ENCODE data around the gene CEP350.
A peak's percentile ranks its signal among the peaks of the same experiment; 100 is the strongest.

Gene CEP350

DNA sequence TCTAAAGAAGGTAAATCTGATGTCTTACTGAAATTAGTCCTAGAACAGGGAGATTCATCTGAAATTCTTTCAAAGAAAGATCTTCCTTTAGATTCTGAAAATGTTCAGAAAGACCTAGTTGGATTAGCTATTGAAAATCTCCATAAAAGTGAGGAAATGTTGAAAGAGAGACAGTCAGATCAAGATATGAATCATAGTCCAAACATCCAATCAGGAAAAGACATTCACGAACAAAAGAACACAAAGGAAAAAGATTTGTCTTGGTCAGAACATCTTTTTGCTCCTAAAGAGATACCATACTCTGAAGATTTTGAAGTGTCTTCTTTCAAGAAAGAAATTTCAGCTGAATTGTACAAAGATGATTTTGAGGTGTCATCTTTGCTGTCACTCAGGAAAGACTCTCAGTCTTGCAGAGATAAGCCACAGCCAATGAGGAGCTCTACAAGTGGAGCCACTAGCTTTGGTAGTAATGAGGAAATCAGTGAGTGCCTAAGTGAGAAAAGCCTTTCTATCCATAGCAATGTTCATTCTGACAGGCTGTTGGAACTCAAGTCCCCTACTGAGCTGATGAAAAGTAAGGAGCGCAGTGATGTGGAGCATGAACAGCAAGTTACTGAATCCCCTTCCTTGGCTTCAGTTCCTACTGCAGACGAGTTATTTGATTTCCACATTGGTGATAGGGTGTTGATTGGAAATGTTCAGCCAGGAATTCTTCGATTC, 138.5 kb downstream of the CEP350 start:
- peaks cover 2% of the 10 kb centered on the region for H3K4me1 Mint-ChIP-seq
- no peak for ATAC-seq
- H3K36me3 Mint-ChIP-seq (ENCODE audit: low read depth), result peaks cover 50% of the 10 kb centered on the region
- H3K9me3 Mint-ChIP-seq, result no peaks in the 10 kb centered on the region
- no peak for DNase-seq
- H3K27me3 Mint-ChIP-seq, result no peaks in the 10 kb centered on the region
- peak overlapping the region; percentile 9 for H3K27ac Mint-ChIP-seq
- no peak overlapping the region for H3K4me3 Mint-ChIP-seq

GRCh38 chr1:180094705-180095295, 140.2 kb downstream of the CEP350 start:
- DNase-seq (no peak), ATAC-seq (no peak)
- H3K27me3 Mint-ChIP-seq, result no peaks in the 10 kb centered on the region
- H3K27ac Mint-ChIP-seq, result no peak overlapping the region
- no peak overlapping the region for H3K4me3 Mint-ChIP-seq
- H3K9me3 Mint-ChIP-seq, result no peaks in the 10 kb centered on the region
- H3K4me1 Mint-ChIP-seq, result peaks cover 2% of the 10 kb centered on the region
- H3K36me3 Mint-ChIP-seq (ENCODE audit: low read depth), result peaks cover 41% of the 10 kb centered on the region

DNA sequence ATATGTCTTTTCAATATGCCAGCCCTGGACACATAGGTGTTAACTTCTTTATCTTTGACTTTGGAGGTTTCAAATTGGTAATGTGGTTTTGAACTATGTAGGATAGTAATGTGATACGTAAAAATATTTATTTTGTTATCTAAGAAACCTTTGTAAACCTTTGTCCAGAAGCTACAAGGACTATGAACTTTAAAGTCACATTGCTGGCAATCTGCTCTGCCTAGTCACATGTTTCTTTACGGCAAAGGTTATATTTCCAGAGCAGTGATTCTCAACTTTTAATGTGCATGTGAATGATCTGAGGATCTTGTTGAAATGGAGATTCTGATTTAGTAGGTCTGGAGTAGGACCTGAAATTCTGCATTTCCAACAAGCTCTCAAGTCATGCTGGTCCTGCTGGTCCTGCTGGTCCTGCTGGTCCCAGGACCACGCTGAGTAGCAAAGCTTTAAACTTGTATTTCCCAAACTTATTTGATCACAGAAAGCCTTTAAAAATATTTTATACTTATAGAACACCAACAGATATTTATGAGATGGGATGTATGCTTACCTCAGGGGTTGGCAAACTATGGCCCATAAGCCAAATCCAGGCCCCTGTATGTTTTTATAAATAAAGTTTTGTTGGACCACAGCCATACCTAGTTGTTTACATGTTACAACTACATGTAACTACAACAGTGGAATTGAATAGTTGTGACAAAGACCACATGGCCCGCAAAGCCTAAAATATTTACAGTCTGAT, 142.1 kb downstream of the CEP350 start:
- DNase-seq (no peak), ATAC-seq (no peak)
- Mint-ChIP-seq H3K4me1 (peaks cover 7% of the 10 kb centered on the region), H3K27me3 (no peaks in the 10 kb centered on the region), H3K36me3 (ENCODE audit: low read depth) (peaks cover 41% of the 10 kb centered on the region), H3K27ac (no peak overlapping the region), H3K4me3 (no peak overlapping the region), H3K9me3 (no peaks in the 10 kb centered on the region)

GRCh38 chr1:180097326-180097605, 142.7 kb downstream of the CEP350 start:
- no peaks in the 10 kb centered on the region for H3K27me3 Mint-ChIP-seq

DNA sequence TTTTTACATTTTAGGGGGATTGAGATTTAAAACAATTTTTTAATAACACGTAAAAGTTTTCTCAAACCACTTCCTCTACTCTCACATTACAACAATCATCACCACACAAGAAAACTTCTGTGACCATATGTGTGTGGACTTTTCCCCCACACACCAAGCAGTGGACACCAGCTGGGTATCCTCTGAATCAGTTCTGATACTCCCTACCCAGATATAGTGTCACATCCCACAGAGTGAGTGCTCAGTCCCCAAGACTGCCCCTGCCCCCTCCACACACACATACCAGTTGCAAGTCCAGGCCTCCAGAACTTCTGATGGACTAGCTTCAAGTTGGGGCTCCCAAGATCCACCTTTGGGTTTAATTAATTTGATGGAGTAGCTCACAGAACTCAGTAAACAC, 146.8 kb downstream of the CEP350 start:
- DNase-seq (no peak), ATAC-seq (no peak)
- H3K36me3 Mint-ChIP-seq (ENCODE audit: low read depth), result peaks cover 16% of the 10 kb centered on the region
- H3K4me1 Mint-ChIP-seq, result peaks cover 5% of the 10 kb centered on the region
- no peaks in the 10 kb centered on the region for H3K9me3 Mint-ChIP-seq
- H3K27ac Mint-ChIP-seq, result no peak overlapping the region
- H3K27me3 Mint-ChIP-seq, result no peaks in the 10 kb centered on the region
- H3K4me3 Mint-ChIP-seq, result no peak overlapping the region

More at GRCh38 chr1:180097326-180097605, 142.7 kb downstream of the CEP350 start:
- ATAC-seq, result no peak
- H3K4me3 Mint-ChIP-seq, result no peak overlapping the region
- H3K27ac Mint-ChIP-seq, result no peak overlapping the region
- DNase-seq, result no peak
- H3K4me1 Mint-ChIP-seq, result peaks cover 7% of the 10 kb centered on the region
- no peaks in the 10 kb centered on the region for H3K9me3 Mint-ChIP-seq
- H3K36me3 Mint-ChIP-seq (ENCODE audit: low read depth), result peaks cover 41% of the 10 kb centered on the region

DNA sequence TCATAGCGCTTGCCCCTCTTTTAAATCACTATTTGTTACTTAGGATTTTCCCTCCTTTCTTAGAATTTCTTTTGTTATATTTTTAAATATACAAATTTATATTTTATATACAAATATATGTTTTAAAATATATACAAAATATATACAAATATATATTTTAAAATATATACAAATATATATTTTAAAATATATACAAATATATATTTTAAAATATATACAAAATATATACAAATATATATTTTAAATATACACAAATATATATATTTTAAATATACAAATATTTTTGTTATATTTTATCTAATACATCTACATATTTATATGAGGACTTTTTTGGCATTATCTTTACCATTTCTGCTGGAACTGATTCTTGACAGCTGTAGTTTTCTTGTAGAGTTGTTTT, 149.2 kb downstream of the CEP350 start:
- ATAC-seq, result no peak
- DNase-seq, result no peak
- H3K4me3 Mint-ChIP-seq, result no peak overlapping the region
- peaks cover 23% of the 10 kb centered on the region for H3K36me3 Mint-ChIP-seq (ENCODE audit: low read depth)
- H3K9me3 Mint-ChIP-seq, result no peaks in the 10 kb centered on the region
- H3K27me3 Mint-ChIP-seq, result no peaks in the 10 kb centered on the region
- peaks cover 5% of the 10 kb centered on the region for H3K4me1 Mint-ChIP-seq
- H3K27ac Mint-ChIP-seq, result no peak overlapping the region

GRCh38 chr1:180112091-180112490, 157.5 kb downstream of the CEP350 start:
- H3K4me3 Mint-ChIP-seq, result no peak overlapping the region
- H3K27ac Mint-ChIP-seq, result no peak overlapping the region
- ATAC-seq, result no peak

DNA sequence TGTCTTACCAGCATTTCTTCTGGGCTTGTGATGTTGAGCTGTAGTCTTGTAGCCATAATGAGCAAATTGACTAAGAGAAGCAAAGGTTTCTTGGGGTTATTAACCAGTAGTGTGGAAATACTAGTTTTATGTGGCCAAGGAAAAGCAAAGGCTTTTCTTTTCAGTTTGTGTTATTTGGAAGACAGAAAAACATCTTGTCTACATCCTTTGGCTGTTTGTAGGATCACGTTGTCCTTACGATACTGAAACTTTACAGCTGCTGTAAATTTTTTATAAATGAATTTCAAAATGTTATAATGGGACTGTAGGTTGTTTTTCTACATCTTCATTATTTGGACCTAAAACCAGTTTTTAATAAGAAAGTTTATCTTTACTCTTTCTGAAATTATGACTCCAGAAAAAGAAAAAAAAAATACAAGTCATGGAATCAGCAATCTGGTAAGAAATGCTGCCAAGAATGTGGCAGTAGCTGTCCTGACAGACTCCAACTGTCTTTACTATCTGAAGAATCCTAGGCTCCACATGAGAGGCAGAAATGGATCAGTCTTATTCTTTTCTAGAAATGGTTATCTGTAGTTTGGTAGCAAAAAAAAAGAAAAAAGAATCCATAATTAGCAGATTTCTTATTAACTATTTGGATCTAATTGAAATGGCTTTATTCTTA, 158.5 kb downstream of the CEP350 start:
- H3K4me1 Mint-ChIP-seq, result no peaks in the 10 kb centered on the region
- H3K27ac Mint-ChIP-seq, result no peak overlapping the region
- H3K4me3 Mint-ChIP-seq, result no peak overlapping the region
- no peaks in the 10 kb centered on the region for H3K9me3 Mint-ChIP-seq
- no peaks in the 10 kb centered on the region for H3K27me3 Mint-ChIP-seq
- no peak for DNase-seq
- peaks cover 29% of the 10 kb centered on the region for H3K36me3 Mint-ChIP-seq (ENCODE audit: low read depth)
- ATAC-seq, result no peak

More at GRCh38 chr1:180112091-180112490, 157.5 kb downstream of the CEP350 start:
- no peaks in the 10 kb centered on the region for H3K9me3 Mint-ChIP-seq
- H3K4me1 Mint-ChIP-seq, result no peaks in the 10 kb centered on the region
- no peak for DNase-seq
- peaks cover 32% of the 10 kb centered on the region for H3K36me3 Mint-ChIP-seq (ENCODE audit: low read depth)
- H3K27me3 Mint-ChIP-seq, result no peaks in the 10 kb centered on the region

DNA sequence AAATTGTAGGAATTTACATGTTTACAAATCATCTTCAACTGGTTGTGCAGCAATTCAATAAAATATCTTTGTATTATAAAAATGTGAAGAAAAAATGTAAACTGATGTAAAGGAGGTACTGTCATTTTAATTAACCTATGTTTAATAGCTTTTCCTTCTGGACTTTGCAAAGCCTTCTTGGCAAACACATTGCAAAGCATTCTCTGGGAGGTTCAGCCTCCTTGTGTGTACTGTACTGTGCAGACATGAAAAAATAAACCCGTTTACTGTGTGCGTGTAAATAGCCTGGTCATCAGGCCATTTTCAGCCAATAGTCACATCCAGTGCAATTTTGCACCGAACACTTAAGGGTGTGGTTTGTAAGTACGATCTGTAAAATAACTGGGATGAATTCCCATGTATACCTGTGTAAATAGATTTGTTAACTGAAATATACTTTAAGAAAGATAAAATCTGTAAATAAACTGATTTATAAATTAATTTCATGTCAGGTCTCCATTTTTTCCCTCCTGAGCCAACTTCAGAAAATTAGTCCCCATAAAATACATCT, 159.9 kb downstream of the CEP350 start:
- ATAC-seq (no peak), DNase-seq (no peak)
- H3K4me3 Mint-ChIP-seq, result no peak overlapping the region
- H3K4me1 Mint-ChIP-seq, result no peaks in the 10 kb centered on the region
- no peaks in the 10 kb centered on the region for H3K27me3 Mint-ChIP-seq
- H3K27ac Mint-ChIP-seq, result no peak overlapping the region
- H3K36me3 Mint-ChIP-seq (ENCODE audit: low read depth), result peaks cover 25% of the 10 kb centered on the region
- no peaks in the 10 kb centered on the region for H3K9me3 Mint-ChIP-seq

DNA sequence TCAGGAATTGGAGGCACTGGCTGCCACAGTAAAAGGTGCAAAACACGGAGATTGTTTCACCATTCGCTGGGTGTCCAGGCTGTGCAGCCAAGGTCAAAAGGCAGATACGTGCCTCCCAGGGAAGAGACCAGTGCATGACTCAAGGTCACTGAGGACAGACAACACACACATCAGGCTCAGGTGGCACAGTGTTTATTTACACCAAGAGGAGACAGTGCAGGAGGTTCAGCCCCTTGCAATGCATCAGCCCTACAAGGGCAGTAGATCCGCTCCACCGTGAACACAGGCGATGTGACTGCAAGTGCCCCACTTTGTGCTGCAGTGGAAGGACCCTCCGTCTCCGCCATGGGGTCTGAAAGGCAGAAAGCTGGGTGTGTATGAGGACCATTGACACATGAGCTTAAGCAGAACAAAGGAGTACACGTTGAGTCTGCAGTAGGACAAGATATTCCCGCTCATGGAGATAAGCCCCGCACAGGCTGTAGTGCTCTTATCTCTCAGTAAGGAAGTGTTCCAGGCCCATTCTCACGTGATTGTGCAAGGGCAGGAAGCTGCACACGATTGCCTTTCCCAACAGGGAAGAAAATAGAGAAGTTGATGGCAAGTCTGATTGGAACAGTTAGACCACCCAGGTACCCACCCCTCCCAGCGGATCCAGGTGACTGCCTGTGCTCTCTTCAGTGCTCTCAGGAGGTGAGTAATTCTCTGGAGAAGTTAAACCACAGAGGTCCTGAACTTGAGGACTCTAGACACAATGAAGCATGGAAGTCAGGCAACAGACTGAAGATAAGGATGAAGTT, 162.6 kb downstream of the CEP350 start:
- H3K27ac Mint-ChIP-seq, result no peak overlapping the region
- ATAC-seq, result no peak
- H3K27me3 Mint-ChIP-seq, result no peaks in the 10 kb centered on the region
- H3K9me3 Mint-ChIP-seq, result no peaks in the 10 kb centered on the region
- peaks cover 12% of the 10 kb centered on the region for H3K36me3 Mint-ChIP-seq (ENCODE audit: low read depth)
- no peak overlapping the region for H3K4me3 Mint-ChIP-seq
- DNase-seq, result no peak
- no peaks in the 10 kb centered on the region for H3K4me1 Mint-ChIP-seq

DNA sequence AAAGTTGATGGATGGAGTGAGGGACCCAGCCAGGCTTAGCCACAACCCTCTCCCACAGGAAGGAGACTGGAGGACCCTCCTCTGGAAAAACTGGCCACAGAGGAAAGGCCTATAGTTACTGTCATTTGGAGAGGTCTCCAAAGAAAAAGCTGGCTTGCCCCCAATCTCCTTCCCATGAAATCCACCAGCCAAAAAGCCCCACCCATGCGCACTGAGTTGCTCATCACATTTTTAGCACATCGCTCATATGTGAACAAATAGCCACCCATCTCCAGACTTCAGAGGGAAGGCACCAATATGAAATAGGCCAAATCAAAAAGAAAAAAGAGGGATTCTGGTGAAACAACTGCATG, 163.1 kb downstream of the CEP350 start:
- H3K4me1 Mint-ChIP-seq, result no peaks in the 10 kb centered on the region
- H3K4me3 Mint-ChIP-seq, result no peak overlapping the region
- H3K9me3 Mint-ChIP-seq, result no peaks in the 10 kb centered on the region
- no peaks in the 10 kb centered on the region for H3K27me3 Mint-ChIP-seq
- H3K27ac Mint-ChIP-seq, result no peak overlapping the region
- ATAC-seq (no peak), DNase-seq (no peak)
- H3K36me3 Mint-ChIP-seq (ENCODE audit: low read depth), result peaks cover 7% of the 10 kb centered on the region

GRCh38 chr1:180119837-180120236, 165.2 kb downstream of the CEP350 start:
- Mint-ChIP-seq H3K27ac (no peak overlapping the region), H3K27me3 (peaks cover 2% of the 10 kb centered on the region), H3K4me3 (no peak overlapping the region), H3K9me3 (no peaks in the 10 kb centered on the region), H3K4me1 (no peaks in the 10 kb centered on the region), H3K36me3 (ENCODE audit: low read depth) (peaks cover 2% of the 10 kb centered on the region)
- no peak for ATAC-seq
- no peak for DNase-seq

DNA sequence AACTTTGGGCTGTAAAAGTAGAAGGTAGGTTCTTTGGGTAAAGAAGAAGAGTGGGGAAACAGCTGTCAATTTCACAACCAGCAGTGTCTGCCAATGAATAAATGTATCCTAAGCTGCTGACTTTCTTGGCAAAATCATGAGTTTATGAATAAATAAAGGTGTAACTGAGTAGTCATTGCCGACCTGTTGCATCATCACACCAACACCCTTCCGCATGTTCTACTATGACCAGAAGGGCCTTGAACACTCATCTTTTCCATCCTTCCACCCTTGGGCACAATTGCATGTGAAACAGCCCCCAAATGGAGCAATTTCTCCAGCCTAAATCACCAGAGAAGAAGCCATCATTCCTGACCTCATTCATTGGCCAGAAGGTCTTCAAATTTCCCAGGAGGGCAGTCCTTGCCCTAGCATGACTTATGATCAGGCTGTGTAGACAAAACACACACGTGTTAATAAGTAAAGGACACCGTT, 168.9 kb downstream of the CEP350 start:
- DNase-seq, result no peak
- Mint-ChIP-seq H3K36me3 (ENCODE audit: low read depth) (no peaks in the 10 kb centered on the region), H3K27ac (no peak overlapping the region), H3K9me3 (no peaks in the 10 kb centered on the region), H3K4me3 (no peak overlapping the region), H3K27me3 (peaks cover 2% of the 10 kb centered on the region), H3K4me1 (peaks cover 4% of the 10 kb centered on the region)
- ATAC-seq, result no peak

- Mint-ChIP-seq H3K9me3 (no peaks in the 10 kb centered on the region), H3K27ac (no peak overlapping the region), H3K27me3 (peaks cover 16% of the 10 kb centered on the region), H3K36me3 (ENCODE audit: low read depth) (no peaks in the 10 kb centered on the region), H3K4me3 (no peak overlapping the region), H3K4me1 (peaks cover 19% of the 10 kb centered on the region)
- ATAC-seq (no peak), DNase-seq (no peak)
Observed at GRCh38 chr1:180130651-180131050, 176.0 kb downstream of the CEP350 start.

Measured in activated naive CD8-positive, alpha-beta T cell treated with anti-CD3 and anti-CD28 coated beads, Interleukin-2, amount 50 U/mL, for 24 hours (primary cell).